Measurements from ENCODE around the gene CD24.

DNA sequence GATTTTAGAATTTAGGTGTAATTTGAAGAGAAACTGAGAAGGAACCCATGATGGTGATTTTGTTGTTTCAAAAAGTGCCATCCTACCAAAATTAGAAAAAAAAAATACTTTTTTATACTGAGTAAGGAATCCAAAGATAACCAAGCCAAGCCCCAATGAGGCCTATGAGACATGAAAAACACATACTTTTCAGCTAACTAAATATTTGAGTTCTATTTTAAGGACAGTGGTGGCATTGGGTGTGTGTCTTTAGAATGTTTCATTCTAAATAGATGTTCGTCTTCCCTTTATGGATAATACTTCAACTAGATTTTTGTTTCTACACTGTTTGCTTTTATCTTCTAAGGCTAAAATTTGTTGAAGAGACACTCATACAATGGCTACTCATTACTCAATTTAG is 9.6 kb downstream of the CD24 start:
- TF ChIP-seq, protein P1, sequence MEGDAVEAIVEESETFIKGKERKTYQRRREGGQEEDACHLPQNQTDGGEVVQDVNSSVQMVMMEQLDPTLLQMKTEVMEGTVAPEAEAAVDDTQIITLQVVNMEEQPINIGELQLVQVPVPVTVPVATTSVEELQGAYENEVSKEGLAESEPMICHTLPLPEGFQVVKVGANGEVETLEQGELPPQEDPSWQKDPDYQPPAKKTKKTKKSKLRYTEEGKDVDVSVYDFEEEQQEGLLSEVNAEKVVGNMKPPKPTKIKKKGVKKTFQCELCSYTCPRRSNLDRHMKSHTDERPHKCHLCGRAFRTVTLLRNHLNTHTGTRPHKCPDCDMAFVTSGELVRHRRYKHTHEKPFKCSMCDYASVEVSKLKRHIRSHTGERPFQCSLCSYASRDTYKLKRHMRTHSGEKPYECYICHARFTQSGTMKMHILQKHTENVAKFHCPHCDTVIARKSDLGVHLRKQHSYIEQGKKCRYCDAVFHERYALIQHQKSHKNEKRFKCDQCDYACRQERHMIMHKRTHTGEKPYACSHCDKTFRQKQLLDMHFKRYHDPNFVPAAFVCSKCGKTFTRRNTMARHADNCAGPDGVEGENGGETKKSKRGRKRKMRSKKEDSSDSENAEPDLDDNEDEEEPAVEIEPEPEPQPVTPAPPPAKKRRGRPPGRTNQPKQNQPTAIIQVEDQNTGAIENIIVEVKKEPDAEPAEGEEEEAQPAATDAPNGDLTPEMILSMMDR (IDR thresholded peaks at IDR 0.05): no peak
- no peak for TF ChIP-seq POLR2A (IDR thresholded peaks at IDR 0.05)

Data from right lobe of liver (tissue), 4 donors.